ENCODE measurements around the gene LRRC37B.
"Not testable (repeated sequence)": the region's sequence is repeated elsewhere in the genome, so short reads cannot be mapped to it uniquely, and the experiment has no call there.

The LRRC37B gene

DNA sequence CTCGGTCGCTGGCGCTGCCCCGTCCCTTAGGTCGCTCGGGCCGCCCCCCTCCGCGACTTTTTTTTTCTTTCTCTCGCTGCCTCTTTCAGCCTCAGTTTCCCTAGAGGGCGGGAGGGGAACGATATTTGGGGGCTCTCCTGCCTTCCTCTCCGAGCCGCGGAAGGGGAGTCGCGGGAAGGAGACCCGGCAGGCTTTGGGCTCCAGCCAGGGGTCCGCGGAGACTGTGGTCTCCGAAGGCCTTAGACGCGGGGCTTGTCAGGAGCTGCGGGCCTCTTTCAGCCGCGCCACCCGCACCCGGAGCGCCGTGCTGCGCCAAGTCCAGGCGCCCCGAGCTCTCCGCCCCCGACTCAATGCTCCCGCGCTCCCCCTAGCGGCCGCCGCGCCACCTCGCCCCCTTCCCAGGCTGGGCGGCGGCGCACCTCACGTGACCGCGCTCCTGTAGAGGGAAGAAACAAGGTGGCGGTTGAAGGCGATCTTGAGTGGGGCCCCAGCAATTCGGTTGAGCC, at the start of gene LRRC37B:
Gene LRRC37B, plus strand, starts transcription at position 427 of the 506 bp plus-strand sequence. CDS start 14,010 bp downstream, outside the sequence.
- peak; percentile 85 for DNase-seq (ENCODE audit: low spot score)

DNA sequence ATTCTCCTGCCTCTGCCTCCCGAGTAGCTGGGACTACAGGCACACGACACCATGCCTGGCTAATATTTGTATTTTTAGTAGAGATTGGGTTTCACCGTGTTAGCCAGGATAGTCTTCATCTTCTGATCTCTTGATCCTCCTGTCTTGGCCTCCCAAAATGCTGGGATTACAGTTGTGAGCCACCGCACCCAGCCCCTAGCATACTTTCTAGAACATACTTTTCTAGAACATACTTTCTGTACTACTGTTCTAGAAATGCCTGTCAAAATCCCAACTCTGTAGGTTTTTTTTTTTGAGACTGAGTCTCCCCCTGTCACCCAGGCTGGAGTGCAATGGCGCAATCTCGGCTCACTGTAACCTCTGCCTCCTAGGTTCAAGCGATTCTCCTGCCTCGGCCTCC, 43.1 kb upstream of the LRRC37B start:
- DNase-seq (ENCODE audit: low spot score) = not testable (repeated sequence)

DNA sequence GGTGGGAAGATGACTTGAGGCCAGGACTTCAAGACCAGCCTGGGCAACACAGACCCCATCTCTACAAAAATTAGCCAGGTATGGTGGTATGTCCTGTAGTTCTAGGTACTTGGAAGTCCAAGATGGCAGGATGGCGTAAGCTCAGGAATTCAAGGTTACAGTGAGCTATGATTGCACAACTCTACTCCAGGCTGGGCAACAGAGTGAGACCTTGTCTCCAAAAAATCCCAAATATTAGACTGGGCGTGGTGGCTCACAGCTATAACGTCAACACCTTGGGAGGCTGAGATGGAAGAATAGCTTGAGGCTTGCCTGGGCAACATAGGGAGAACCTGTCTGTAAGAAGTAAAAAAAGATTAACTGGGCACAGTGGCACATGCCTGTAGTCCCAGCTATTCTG, 39.5 kb upstream of the LRRC37B start:
- DNase-seq (ENCODE audit: low spot score) = no peak

DNA sequence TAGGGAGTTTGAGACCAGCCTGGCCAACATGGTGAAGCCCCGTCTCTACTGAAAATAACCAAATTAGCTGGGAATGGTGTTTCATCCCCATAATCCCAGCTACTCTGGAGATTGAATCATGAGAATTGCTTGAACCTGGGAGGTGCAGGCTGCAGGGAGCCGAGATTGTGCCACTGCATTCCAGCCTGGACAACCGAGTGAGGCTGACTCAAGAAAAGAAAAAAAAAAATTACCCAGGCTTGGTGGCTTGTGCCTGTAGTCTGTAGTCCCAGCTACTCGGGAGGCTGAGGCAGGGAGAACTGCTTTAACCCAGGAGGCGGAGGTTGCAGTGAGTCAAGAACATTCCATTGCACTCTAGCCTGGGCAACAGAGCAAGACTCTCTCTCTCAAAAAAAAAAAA, 36.8 kb upstream of the LRRC37B start:
- not testable (repeated sequence) for DNase-seq (ENCODE audit: low spot score)

DNA sequence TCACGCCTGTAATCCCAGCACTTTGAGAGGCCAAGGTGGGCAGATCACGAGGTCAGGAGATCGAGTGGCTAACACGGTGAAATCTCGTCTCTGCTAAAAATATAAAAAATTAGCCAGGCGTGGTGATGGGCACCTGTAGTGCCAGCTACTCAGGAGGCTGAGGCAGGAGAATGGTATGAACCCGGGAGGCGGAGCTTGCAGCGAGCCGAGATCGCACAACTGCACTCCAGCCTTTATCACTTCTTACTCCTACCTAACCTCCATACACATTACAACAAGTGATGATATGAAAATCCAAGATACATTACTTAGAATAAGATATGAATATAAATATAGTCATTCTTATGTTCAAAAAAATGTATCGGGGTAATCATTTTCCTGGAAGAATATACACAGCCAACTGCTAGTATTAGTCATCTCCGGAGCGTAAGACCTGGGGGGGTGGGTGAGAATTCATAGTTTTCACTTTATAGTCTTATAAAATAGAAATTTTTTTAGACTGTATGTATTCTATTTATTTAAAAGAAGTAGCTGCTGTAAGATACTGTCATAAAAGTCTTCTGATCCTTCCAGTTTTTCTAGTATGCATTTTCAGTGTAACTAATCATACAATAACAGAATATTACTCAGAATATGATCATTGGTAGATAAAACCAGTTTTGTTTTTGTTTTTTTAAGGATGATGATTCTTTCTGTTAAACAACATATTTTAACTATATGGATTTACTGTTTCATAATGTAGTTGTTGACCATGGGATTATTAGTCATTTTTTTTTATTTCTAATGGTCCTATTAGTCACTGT, 32.7 kb upstream of the LRRC37B start:
- DNase-seq (ENCODE audit: low spot score) = not testable (repeated sequence)

GRCh38 chr17:31975391-31975790, 31.8 kb upstream of the LRRC37B start:
- DNase-seq (ENCODE audit: low spot score) = not testable (repeated sequence)

GRCh38 chr17:31991821-31992220, 15.4 kb upstream of the LRRC37B start:
- not testable (repeated sequence) for DNase-seq (ENCODE audit: low spot score)

DNA sequence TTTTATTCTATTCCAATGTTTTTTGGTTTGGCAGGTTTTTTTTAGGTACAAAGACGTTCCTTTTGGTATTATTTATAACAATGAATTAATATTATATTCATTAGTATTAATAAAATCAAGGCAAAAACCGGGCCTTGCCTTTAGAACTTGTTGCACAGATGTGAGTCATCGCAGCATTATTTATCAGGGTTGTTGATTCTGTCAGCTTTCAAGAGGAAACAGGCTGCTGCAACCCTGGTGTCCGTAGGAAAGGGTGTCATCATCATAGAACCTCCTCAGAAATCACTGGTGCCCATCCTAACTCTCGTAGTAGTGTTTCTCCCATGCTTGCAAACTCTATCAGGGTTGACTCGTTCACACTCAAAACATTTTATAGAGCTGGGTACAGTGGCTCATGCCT, 10.2 kb upstream of the LRRC37B start:
- DNase-seq (ENCODE audit: low spot score) = no peak

- DNase-seq (ENCODE audit: low spot score) = peak; percentile 45
These were observed 498 bp downstream of the LRRC37B start for GRCh38 chr17:32007463-32008298.

- no peak for DNase-seq (ENCODE audit: low spot score)
These were observed 2.0 kb downstream of the LRRC37B start for GRCh38 chr17:32009262-32009542.

- no peak for DNase-seq (ENCODE audit: low spot score)
These were observed 2.9 kb downstream of the LRRC37B start for GRCh38 chr17:32010114-32010513.

DNA sequence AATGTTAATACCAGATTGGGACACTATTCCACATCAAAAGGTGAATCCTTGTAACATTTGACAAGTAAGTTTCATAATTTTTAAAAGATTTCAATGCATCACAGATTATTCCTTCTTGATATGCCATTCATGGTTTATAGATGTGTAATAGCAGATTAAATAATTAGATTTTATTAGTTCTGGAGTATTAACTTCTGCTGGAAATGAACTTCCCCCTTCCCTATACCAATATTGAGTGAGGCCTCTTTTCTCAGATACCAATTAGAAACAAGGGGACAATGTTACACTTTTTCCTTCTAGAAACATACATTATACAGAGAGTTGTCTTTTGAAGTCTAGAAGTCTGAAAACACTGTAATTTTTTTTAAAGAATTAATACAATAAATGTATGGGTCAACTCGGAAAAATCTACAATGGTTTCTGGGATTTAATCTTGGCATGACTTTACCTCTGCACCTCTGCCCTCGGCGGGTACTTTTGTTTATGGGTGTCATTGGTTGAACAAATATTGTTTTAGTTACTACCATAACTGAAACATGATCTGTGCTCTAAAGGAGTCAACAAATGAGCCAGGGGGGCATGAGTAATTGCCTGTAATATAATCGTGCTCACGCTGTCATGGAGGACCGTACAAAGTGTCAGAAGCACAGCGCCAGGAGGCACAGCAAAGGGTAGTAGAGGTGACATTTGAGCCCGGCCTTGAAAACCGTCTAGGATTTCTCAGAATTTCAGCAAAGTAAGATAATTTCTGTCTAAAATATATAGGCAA, 8.2 kb downstream of the LRRC37B start:
- DNase-seq (ENCODE audit: low spot score) = no peak

- no peak for DNase-seq (ENCODE audit: low spot score)
These were observed 9.0 kb downstream of the LRRC37B start for GRCh38 chr17:32016231-32016630.

DNA sequence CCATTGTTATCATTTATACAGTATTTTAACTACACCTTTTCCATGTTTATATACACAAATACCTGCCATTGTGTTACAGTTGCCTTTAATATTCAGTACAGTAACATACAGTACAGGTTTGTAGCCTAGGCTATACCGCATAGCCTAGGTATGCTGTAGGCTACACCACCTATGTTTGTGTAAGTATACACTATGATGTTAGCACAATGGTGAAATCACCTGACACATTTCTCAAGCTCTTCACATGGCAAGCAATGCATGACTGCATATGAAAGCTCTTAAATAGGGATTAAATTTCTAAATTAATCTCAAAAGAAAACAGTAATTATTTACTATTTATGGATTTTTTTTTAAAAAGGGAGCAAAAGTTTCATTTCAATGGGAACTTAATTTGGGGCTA, 12.0 kb downstream of the LRRC37B start:
- DNase-seq (ENCODE audit: low spot score) = no peak

DNA sequence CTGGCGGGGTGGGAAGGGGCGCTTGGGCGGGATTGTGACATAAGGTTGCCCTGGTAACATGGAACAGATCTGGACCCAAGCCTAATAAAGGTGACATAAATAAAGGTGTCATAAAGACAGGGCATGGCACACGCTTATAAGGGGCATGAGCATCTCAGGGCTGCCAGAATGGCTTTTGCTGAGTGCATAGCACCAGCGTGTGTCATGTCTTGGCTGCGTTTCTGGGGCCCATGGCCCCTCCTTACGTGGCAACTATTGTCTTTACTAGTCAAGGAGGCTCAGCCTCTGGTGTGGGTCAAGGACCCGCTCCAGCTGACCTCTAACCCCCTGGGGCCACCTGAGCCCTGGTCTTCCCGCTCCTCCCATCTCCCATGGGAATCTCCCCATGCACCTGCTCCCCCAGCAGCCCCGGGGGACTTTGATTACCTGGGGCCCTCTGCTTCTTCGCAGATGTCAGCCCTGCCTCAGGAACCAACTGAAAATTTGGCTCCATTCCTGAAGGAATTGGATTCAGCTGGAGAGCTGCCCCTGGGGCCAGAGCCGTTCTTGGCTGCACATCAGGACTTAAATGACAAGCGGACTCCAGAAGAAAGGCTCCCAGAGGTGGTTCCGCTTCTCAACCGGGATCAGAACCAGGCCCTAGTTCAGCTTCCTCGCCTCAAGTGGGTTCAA, 13.9 kb downstream of the LRRC37B start:
- DNase-seq (ENCODE audit: low spot score) = peak; percentile 16

DNA sequence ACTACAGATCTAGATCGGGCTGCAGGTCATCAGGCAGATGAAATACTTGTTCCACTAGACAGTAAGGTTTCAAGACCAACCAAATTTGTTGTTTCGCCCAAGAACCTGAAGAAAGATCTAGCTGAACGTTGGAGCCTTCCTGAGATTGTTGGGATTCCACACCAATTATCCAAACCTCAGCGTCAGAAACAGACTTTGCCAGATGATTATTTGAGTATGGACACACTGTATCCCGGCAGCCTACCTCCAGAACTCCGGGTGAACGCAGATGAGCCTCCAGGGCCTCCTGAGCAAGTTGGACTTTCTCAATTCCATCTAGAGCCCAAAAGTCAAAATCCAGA, 14.4 kb downstream of the LRRC37B start:
- DNase-seq (ENCODE audit: low spot score) = no peak

- not testable (repeated sequence) for DNase-seq (ENCODE audit: low spot score)
These were observed 15.4 kb downstream of the LRRC37B start for GRCh38 chr17:32022554-32022953.

DNA sequence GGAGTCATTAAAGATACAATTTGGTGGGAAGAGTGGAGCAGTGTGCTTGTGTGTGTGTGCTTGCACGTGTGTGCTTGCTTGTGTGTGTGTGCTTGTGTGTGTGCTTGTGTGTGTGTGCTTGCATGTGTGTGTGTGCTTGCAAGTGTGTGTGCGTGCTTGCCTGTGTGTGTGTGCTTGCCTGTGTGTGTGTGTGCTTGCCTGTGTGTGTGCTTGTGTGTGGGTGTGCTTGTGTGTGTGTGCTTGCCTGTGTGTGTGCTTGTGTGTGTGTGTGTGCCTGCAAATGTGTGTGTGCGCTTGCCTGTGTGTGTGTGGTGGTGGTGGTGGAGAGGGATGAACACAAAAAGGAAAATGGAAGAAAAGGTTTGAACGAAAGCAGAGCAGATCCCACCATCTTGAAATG, 20.1 kb downstream of the LRRC37B start:
- DNase-seq (ENCODE audit: low spot score) = not testable (repeated sequence)

DNA sequence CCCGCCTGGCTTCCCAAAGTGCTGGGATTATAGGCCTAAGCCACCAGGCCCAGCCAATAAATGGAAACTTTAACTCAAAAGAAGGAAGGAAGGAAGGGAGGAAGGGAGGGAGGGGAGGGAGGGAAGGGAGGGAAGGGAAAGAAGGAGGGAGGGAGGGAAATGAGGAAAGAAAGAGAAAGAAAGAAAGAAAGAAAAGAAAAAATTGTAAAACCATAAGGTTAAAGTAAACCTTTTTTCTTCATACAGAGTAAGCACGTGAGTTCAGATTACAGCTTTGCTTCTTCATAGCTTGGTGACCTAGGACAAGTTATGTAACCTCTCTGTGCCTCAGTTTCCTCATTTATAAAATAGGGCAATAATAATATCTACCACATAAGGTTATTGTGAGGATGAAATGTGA, 26.0 kb downstream of the LRRC37B start:
- DNase-seq (ENCODE audit: low spot score) = no peak

DNA sequence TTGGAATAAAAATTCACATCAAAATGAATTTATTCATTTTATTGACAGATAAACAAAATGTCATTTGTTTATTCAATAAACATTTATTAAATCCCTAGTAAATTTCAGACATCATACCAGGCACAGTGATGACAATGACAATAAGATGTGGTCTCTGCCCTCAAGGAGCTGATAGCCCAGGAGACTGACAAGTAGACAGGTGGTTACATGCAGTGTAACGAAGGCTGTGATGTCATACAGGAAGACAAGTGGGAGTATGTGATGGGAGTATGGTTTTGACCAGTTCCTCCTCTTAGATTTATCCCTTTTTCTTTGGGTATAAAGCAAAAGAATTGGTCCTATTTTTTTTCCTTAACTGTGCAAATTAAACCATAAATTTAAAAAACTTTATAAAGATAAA, 26.6 kb downstream of the LRRC37B start:
- DNase-seq (ENCODE audit: low spot score) = not testable (repeated sequence)

- not testable (repeated sequence) for DNase-seq (ENCODE audit: low spot score)
These were observed 33.1 kb downstream of the LRRC37B start for GRCh38 chr17:32040246-32040645.
